Sigmoid colon (tissue), 4 donors: ENCODE data around the gene RUNDC1.
"Not testable (repeated sequence)": the region's sequence is repeated elsewhere in the genome, so short reads cannot be mapped to it uniquely, and the experiment has no call there.

ENCODE experiments used
- POLR2A ChIP-seq, 2 donors: fragments of 450-650 bp; IDR thresholded peaks; one replicate each; pipeline ENCODE4 v1.6.1; 2016; ENCODE audit warnings: antibody characterized with exemption in 2 of 2, mild to moderate bottlenecking in 2 of 2, moderate library complexity in 2 of 2
- POLR2AphosphoS5 ChIP-seq, 4 donors: sonication (generic); formaldehyde crosslinking; IDR thresholded peaks; one replicate each; pipeline ENCODE4 v1.6.1; 2017; ENCODE audit warnings: antibody characterized with exemption in 4 of 4
- TF ChIP-seq, protein P1 (sequence below), 4 experiments: fragments of 450-650 bp in 3 of 4; fragments of 200-600 bp in 1 of 4; IDR thresholded peaks; one replicate each; pipeline ENCODE4 v1.5.1; 2016 to 2019; ENCODE audit warnings: antibody characterized with exemption in 4 of 4, mild to moderate bottlenecking in 3 of 4, moderate library complexity in 2 of 4

DNA sequence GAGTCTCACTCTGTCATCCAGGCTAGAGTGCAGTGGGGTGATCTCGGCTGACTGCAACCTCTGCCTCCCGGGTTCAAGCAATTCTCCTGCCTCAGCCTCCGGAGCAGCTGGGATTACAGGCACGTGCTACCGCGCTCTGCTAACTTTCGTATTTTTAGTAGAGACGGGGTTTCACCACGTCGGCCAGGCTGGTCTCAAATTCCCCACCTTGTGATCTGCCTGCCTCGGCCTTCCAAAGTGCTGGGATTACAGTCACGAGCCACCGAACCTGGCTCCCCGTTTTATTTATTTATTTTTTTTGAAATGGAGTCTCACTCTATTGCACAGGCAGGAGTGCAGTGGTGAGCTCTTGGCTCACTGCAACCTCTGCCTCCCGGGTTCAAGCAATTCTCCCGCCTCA lies 4.7 kb upstream of the RUNDC1 start:
- TF ChIP-seq POLR2A, POLR2AphosphoS5 (IDR thresholded peaks at IDR 0.05): not testable (repeated sequence)
- TF ChIP-seq, protein P1, sequence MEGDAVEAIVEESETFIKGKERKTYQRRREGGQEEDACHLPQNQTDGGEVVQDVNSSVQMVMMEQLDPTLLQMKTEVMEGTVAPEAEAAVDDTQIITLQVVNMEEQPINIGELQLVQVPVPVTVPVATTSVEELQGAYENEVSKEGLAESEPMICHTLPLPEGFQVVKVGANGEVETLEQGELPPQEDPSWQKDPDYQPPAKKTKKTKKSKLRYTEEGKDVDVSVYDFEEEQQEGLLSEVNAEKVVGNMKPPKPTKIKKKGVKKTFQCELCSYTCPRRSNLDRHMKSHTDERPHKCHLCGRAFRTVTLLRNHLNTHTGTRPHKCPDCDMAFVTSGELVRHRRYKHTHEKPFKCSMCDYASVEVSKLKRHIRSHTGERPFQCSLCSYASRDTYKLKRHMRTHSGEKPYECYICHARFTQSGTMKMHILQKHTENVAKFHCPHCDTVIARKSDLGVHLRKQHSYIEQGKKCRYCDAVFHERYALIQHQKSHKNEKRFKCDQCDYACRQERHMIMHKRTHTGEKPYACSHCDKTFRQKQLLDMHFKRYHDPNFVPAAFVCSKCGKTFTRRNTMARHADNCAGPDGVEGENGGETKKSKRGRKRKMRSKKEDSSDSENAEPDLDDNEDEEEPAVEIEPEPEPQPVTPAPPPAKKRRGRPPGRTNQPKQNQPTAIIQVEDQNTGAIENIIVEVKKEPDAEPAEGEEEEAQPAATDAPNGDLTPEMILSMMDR (IDR thresholded peaks at IDR 0.05): not testable (repeated sequence)
